ENCODE results near the gene HECW1. TPM values are rescaled to one million over a fixed set of nuclear protein-coding genes. Genes with fewer than 3 reads are reported as not detected.

The HECW1 gene
- total RNA-seq, 1 donor, result 2.9 TPM

DNA sequence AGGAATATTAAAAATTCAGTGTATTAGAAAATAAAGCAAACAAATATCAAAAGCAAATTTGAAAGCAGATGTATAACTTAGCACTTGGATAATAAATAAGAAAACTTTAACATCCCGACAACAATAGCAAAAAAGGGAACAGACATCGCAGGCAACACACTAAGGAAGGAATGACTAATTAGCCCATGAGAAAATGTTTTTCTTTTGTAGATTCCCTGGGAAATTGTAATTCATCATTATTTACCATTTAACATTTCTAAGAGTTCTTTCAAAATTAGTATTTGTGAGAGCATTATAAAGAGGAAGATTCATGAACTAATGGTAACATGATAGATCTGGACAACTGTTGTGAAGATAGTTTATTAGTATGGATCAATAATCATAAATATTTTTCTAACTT lies 364.4 kb downstream of the HECW1 start:
- no peak for DNase-seq (ENCODE audit: insufficient read length, low spot score, missing footprints)
- Histone ChIP-seq H3K79me2 (ENCODE audit: insufficient read depth, low read length) (no peaks in the 10 kb centered on the region), H3K36me3 (ENCODE audit: insufficient read depth, low read length) (no peaks in the 10 kb centered on the region), H3K4me3 (ENCODE audit: insufficient read depth, low read length) (no peak overlapping the region), H3K4me1 (ENCODE audit: insufficient read depth, low read length) (peaks cover 4% of the 10 kb centered on the region), H3K27me3 (ENCODE audit: insufficient read depth, low read length) (no peaks in the 10 kb centered on the region), H3K27ac (ENCODE audit: low read depth, low read length) (no peak overlapping the region), H4K20me1 (ENCODE audit: insufficient read depth, low read length) (no peaks in the 10 kb centered on the region), H3K9me3 (ENCODE audit: low read depth, low read length) (no peaks in the 10 kb centered on the region), H3K4me2 (ENCODE audit: insufficient read depth, low read length) (no peak overlapping the region), H2AFZ (ENCODE audit: low read length) (no peak overlapping the region)
- TF ChIP-seq, protein P1, sequence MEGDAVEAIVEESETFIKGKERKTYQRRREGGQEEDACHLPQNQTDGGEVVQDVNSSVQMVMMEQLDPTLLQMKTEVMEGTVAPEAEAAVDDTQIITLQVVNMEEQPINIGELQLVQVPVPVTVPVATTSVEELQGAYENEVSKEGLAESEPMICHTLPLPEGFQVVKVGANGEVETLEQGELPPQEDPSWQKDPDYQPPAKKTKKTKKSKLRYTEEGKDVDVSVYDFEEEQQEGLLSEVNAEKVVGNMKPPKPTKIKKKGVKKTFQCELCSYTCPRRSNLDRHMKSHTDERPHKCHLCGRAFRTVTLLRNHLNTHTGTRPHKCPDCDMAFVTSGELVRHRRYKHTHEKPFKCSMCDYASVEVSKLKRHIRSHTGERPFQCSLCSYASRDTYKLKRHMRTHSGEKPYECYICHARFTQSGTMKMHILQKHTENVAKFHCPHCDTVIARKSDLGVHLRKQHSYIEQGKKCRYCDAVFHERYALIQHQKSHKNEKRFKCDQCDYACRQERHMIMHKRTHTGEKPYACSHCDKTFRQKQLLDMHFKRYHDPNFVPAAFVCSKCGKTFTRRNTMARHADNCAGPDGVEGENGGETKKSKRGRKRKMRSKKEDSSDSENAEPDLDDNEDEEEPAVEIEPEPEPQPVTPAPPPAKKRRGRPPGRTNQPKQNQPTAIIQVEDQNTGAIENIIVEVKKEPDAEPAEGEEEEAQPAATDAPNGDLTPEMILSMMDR (IDR thresholded peaks at IDR 0.05; ENCODE audit: extremely low read depth, low read depth, low read length), result no peak

DNA sequence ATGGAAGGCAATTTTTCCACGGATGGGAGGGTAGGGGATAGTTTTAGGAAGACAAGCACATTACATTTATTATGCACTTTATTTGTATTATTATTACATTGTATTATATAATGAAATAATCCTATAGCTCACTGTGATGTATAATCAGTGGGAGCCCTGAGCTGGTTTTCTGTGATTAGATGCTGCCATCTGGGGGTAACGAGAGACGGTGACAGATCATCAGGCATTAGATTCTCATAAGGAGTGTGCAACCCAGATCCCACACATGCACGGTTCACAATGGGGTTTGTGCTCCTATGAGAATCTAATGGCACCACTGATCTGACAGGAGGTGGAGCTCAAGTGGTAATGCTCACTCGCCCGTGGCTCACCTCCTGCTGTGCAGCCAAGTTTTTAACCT lies 366.6 kb downstream of the HECW1 start:
- no peak overlapping the region for H3K4me2 ChIP-seq (ENCODE audit: insufficient read depth, low read length)
- no peaks in the 10 kb centered on the region for H3K9me3 ChIP-seq (ENCODE audit: low read depth, low read length)
- no peak overlapping the region for H3K27ac ChIP-seq (ENCODE audit: low read depth, low read length)
- H3K4me3 ChIP-seq (ENCODE audit: insufficient read depth, low read length), result no peak overlapping the region
- TF ChIP-seq, protein P1 (IDR thresholded peaks at IDR 0.05; ENCODE audit: extremely low read depth, low read depth, low read length), result peak; percentile 38
- no peak overlapping the region for H2AFZ ChIP-seq (ENCODE audit: low read length)
- H3K79me2 ChIP-seq (ENCODE audit: insufficient read depth, low read length), result no peaks in the 10 kb centered on the region
- H3K4me1 ChIP-seq (ENCODE audit: insufficient read depth, low read length), result peaks cover 18% of the 10 kb centered on the region
- H4K20me1 ChIP-seq (ENCODE audit: insufficient read depth, low read length), result no peaks in the 10 kb centered on the region
- no peaks in the 10 kb centered on the region for H3K27me3 ChIP-seq (ENCODE audit: insufficient read depth, low read length)
- no peak for DNase-seq (ENCODE audit: insufficient read length, low spot score, missing footprints)
- no peaks in the 10 kb centered on the region for H3K36me3 ChIP-seq (ENCODE audit: insufficient read depth, low read length)

DNA sequence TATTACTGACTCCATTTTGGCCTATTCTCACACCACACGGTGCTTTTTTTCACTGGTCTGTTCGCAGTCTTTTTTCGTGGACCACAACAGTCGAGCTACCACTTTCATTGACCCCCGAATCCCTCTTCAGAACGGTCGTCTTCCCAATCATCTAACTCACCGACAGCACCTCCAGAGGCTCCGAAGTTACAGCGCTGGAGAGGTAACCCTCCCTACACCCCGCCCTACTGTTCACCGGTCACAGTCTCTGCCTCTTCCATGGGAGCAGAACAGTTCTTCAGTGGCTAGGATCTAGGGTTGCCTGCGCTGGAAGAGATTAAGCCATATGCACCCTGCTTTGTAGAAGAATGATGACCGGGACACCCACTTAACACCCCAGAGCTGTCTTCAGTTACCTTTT lies 367.1 kb downstream of the HECW1 start:
- no peaks in the 10 kb centered on the region for H3K36me3 ChIP-seq (ENCODE audit: insufficient read depth, low read length)
- DNase-seq (ENCODE audit: insufficient read length, low spot score, missing footprints), result no peak
- H3K4me1 ChIP-seq (ENCODE audit: insufficient read depth, low read length), result peaks cover 18% of the 10 kb centered on the region
- no peaks in the 10 kb centered on the region for H4K20me1 ChIP-seq (ENCODE audit: insufficient read depth, low read length)
- H3K79me2 ChIP-seq (ENCODE audit: insufficient read depth, low read length), result no peaks in the 10 kb centered on the region
- TF ChIP-seq, protein P1 (IDR thresholded peaks at IDR 0.05; ENCODE audit: extremely low read depth, low read depth, low read length), result no peak
- no peaks in the 10 kb centered on the region for H3K27me3 ChIP-seq (ENCODE audit: insufficient read depth, low read length)
- no peaks in the 10 kb centered on the region for H3K9me3 ChIP-seq (ENCODE audit: low read depth, low read length)
- H3K27ac ChIP-seq (ENCODE audit: low read depth, low read length), result no peak overlapping the region
- H2AFZ ChIP-seq (ENCODE audit: low read length), result no peak overlapping the region
- H3K4me3 ChIP-seq (ENCODE audit: insufficient read depth, low read length), result no peak overlapping the region
- no peak overlapping the region for H3K4me2 ChIP-seq (ENCODE audit: insufficient read depth, low read length)

DNA sequence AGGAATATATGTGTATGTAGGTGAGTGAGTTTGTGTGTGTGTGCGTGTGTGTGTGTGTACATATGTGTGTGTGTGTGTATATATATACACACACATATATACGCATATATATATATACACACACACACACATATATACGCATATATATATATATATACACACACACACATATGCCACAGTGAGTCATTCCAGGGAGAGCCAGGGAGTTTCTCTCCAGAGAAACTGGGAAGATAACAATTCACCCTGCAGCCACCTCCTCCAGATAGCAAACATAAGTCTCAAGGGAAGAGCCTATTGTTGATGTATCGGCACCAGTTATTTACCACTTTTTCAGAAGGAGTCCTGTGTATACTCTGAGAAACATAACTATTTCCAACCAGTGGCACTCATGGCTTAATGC lies 368.1 kb downstream of the HECW1 start:
- no peaks in the 10 kb centered on the region for H3K27me3 ChIP-seq (ENCODE audit: insufficient read depth, low read length)
- H3K27ac ChIP-seq (ENCODE audit: low read depth, low read length), result no peak overlapping the region
- no peak overlapping the region for H2AFZ ChIP-seq (ENCODE audit: low read length)
- no peak overlapping the region for H3K4me2 ChIP-seq (ENCODE audit: insufficient read depth, low read length)
- peaks cover 18% of the 10 kb centered on the region for H3K4me1 ChIP-seq (ENCODE audit: insufficient read depth, low read length)
- no peaks in the 10 kb centered on the region for H4K20me1 ChIP-seq (ENCODE audit: insufficient read depth, low read length)
- TF ChIP-seq, protein P1 (IDR thresholded peaks at IDR 0.05; ENCODE audit: extremely low read depth, low read depth, low read length), result no peak
- no peak for DNase-seq (ENCODE audit: insufficient read length, low spot score, missing footprints)
- no peaks in the 10 kb centered on the region for H3K79me2 ChIP-seq (ENCODE audit: insufficient read depth, low read length)
- H3K4me3 ChIP-seq (ENCODE audit: insufficient read depth, low read length), result no peak overlapping the region
- H3K36me3 ChIP-seq (ENCODE audit: insufficient read depth, low read length), result no peaks in the 10 kb centered on the region
- H3K9me3 ChIP-seq (ENCODE audit: low read depth, low read length), result no peaks in the 10 kb centered on the region
